LNCAP (cell line): ENCODE measurements around the gene KAT2A.

Experiments
- CTCF ChIP-seq: fragments of 450-650 bp; IDR thresholded peaks from 2 replicates; pipeline ENCODE4 v1.5.1; 2017; ENCODE audit warnings: mild to moderate bottlenecking

KAT2A gene

GRCh38 chr17:42160531-42160910 is 39.4 kb upstream of the KAT2A start:
- TF ChIP-seq CTCF: no peak

- no peak for TF ChIP-seq CTCF
These were observed 38.8 kb upstream of the KAT2A start for GRCh38 chr17:42159796-42160530.

GRCh38 chr17:42155614-42156045 is 34.5 kb upstream of the KAT2A start:
- no peak for TF ChIP-seq CTCF

- no peak for TF ChIP-seq CTCF
These were observed 33.0 kb upstream of the KAT2A start for GRCh38 chr17:42153919-42154742.

- no peak for TF ChIP-seq CTCF
These were observed 25.9 kb upstream of the KAT2A start for GRCh38 chr17:42146911-42147607.

GRCh38 chr17:42142371-42142896 is 21.3 kb upstream of the KAT2A start:
- no peak for TF ChIP-seq CTCF

GRCh38 chr17:42141382-42141781 is 20.2 kb upstream of the KAT2A start:
- no peak for TF ChIP-seq CTCF
